ENCODE measurements around the gene GRK3. TPM values are rescaled to one million over a fixed set of nuclear protein-coding genes. Genes with fewer than 3 reads are reported as not detected.

GRK3 gene
- total RNA-seq, 1 donor from 2014 or later: 30.1 TPM

- peaks cover 14% of the 10 kb centered on the region for H3K36me3 Mint-ChIP-seq (ENCODE audit: low read depth)
- peaks cover 17% of the 10 kb centered on the region for H3K9me3 Mint-ChIP-seq
- peaks cover 57% of the 10 kb centered on the region for H3K4me1 Mint-ChIP-seq
- H3K27me3 Mint-ChIP-seq: no peaks in the 10 kb centered on the region
- peak overlapping the region; percentile 43 for H3K27ac Mint-ChIP-seq
- no peak overlapping the region for H3K4me3 Mint-ChIP-seq
- DNase-seq: no peak
- intact Hi-C loops (cut with micrococcal nuclease): loop anchor here (5.0 to 10.0 kb wide), 3 partner anchors 177 to 752 kb away; no protein-coding TSS in a partner anchor
Observed at GRCh38 chr22:25744694-25745093, 180.2 kb downstream of the GRK3 start.

- H3K27ac Mint-ChIP-seq: peak overlapping the region; percentile 94
- peaks cover 17% of the 10 kb centered on the region for H3K9me3 Mint-ChIP-seq
- intact Hi-C loops (cut with micrococcal nuclease): loop anchor here (1.0 to 10.0 kb wide), 5 partner anchors 9 to 753 kb away; no protein-coding TSS in a partner anchor
- peaks cover 18% of the 10 kb centered on the region for H3K36me3 Mint-ChIP-seq (ENCODE audit: low read depth)
- no peak for DNase-seq
- H3K4me1 Mint-ChIP-seq: peaks cover 61% of the 10 kb centered on the region
- H3K27me3 Mint-ChIP-seq: no peaks in the 10 kb centered on the region
- H3K4me3 Mint-ChIP-seq: peak overlapping the region; percentile 60
Observed at GRCh38 chr22:25745341-25746011, 181.0 kb downstream of the GRK3 start.

- intact Hi-C loops (cut with micrococcal nuclease): loop anchor here (1.0 to 10.0 kb wide), 5 partner anchors 10 to 754 kb away; no protein-coding TSS in a partner anchor
- Mint-ChIP-seq H3K4me3 (peak overlapping the region; percentile 60), H3K36me3 (ENCODE audit: low read depth) (peaks cover 13% of the 10 kb centered on the region), H3K27me3 (no peaks in the 10 kb centered on the region), H3K4me1 (peaks cover 65% of the 10 kb centered on the region), H3K9me3 (peaks cover 17% of the 10 kb centered on the region), H3K27ac (peak overlapping the region; percentile 94)
- no peak for DNase-seq
Observed at GRCh38 chr22:25746012-25746373, 181.5 kb downstream of the GRK3 start.

- Mint-ChIP-seq H3K4me3 (no peak overlapping the region), H3K27me3 (no peaks in the 10 kb centered on the region), H3K36me3 (ENCODE audit: low read depth) (peaks cover 13% of the 10 kb centered on the region), H3K9me3 (peaks cover 17% of the 10 kb centered on the region), H3K27ac (peak overlapping the region; percentile 100), H3K4me1 (peaks cover 74% of the 10 kb centered on the region)
- DNase-seq: no peak
- intact Hi-C loops (cut with micrococcal nuclease): loop anchor here (5.0 to 10.0 kb wide), 3 partner anchors 180 to 755 kb away; no protein-coding TSS in a partner anchor
Observed at GRCh38 chr22:25747245-25747944, 182.9 kb downstream of the GRK3 start.

- Mint-ChIP-seq H3K27ac (peak overlapping the region; percentile 100), H3K4me1 (peaks cover 68% of the 10 kb centered on the region), H3K27me3 (no peaks in the 10 kb centered on the region), H3K9me3 (peaks cover 13% of the 10 kb centered on the region), H3K36me3 (ENCODE audit: low read depth) (peaks cover 11% of the 10 kb centered on the region), H3K4me3 (no peak overlapping the region)
- DNase-seq: no peak
- intact Hi-C loops (cut with micrococcal nuclease): loop anchor here (2.0 to 10.0 kb wide), 5 partner anchors 45 to 756 kb away; no protein-coding TSS in a partner anchor
Observed at GRCh38 chr22:25748140-25748539, 183.7 kb downstream of the GRK3 start.

- DNase-seq: no peak
- Mint-ChIP-seq H3K9me3 (peaks cover 10% of the 10 kb centered on the region), H3K27me3 (no peaks in the 10 kb centered on the region), H3K4me3 (peak overlapping the region; percentile 82), H3K27ac (peak overlapping the region; percentile 100), H3K36me3 (ENCODE audit: low read depth) (peaks cover 11% of the 10 kb centered on the region), H3K4me1 (peaks cover 68% of the 10 kb centered on the region)
- intact Hi-C loops (cut with micrococcal nuclease): loop anchor here (2.0 to 10.0 kb wide), 5 partner anchors 46 to 756 kb away; no protein-coding TSS in a partner anchor
Observed at GRCh38 chr22:25748704-25749103, 184.2 kb downstream of the GRK3 start.

- Mint-ChIP-seq H3K9me3 (peaks cover 10% of the 10 kb centered on the region), H3K27ac (peak overlapping the region; percentile 100), H3K27me3 (no peaks in the 10 kb centered on the region), H3K4me3 (peak overlapping the region; percentile 82), H3K36me3 (ENCODE audit: low read depth) (peaks cover 11% of the 10 kb centered on the region), H3K4me1 (peaks cover 66% of the 10 kb centered on the region)
- DNase-seq: peak; percentile 87
- intact Hi-C loops (cut with micrococcal nuclease): loop anchor here (2.0 to 10.0 kb wide), 6 partner anchors 23 to 757 kb away; no protein-coding TSS in a partner anchor
Observed at GRCh38 chr22:25749420-25750169, 185.1 kb downstream of the GRK3 start.

- intact Hi-C loops (cut with micrococcal nuclease): loop anchor here (2.0 kb wide), 1 partner anchor 22 kb away; no protein-coding TSS in a partner anchor
- H3K4me3 Mint-ChIP-seq: peak overlapping the region; percentile 82
Observed at GRCh38 chr22:25750569-25751173, 186.2 kb downstream of the GRK3 start.

GRCh38 chr22:25751174-25751581 is 186.7 kb downstream of the GRK3 start:
- H3K36me3 Mint-ChIP-seq (ENCODE audit: low read depth): peaks cover 11% of the 10 kb centered on the region
- no peaks in the 10 kb centered on the region for H3K27me3 Mint-ChIP-seq
- H3K4me1 Mint-ChIP-seq: peaks cover 54% of the 10 kb centered on the region
- DNase-seq: no peak
- peak overlapping the region; percentile 40 for H3K4me3 Mint-ChIP-seq
- intact Hi-C loops (cut with micrococcal nuclease): loop anchor here (2.0 kb wide), 1 partner anchor 22 kb away; no protein-coding TSS in a partner anchor
- peaks cover 10% of the 10 kb centered on the region for H3K9me3 Mint-ChIP-seq
- H3K27ac Mint-ChIP-seq: peak overlapping the region; percentile 100

More at GRCh38 chr22:25750569-25751173, 186.2 kb downstream of the GRK3 start:
- H3K4me1 Mint-ChIP-seq: peaks cover 59% of the 10 kb centered on the region
- peaks cover 10% of the 10 kb centered on the region for H3K9me3 Mint-ChIP-seq
- DNase-seq: no peak
- H3K36me3 Mint-ChIP-seq (ENCODE audit: low read depth): peaks cover 11% of the 10 kb centered on the region
- H3K27ac Mint-ChIP-seq: peak overlapping the region; percentile 100
- H3K27me3 Mint-ChIP-seq: no peaks in the 10 kb centered on the region

GRCh38 chr22:25752615-25753214 is 188.2 kb downstream of the GRK3 start:
- Mint-ChIP-seq H3K27me3 (no peaks in the 10 kb centered on the region), H3K4me3 (no peak overlapping the region)

GRCh38 chr22:25753252-25753651 is 188.8 kb downstream of the GRK3 start:
- no peak overlapping the region for H3K27ac Mint-ChIP-seq

More at GRCh38 chr22:25752615-25753214, 188.2 kb downstream of the GRK3 start:
- intact Hi-C loops (cut with micrococcal nuclease): no loop called here
- H3K4me1 Mint-ChIP-seq: peaks cover 47% of the 10 kb centered on the region
- DNase-seq: no peak
- peaks cover 7% of the 10 kb centered on the region for H3K9me3 Mint-ChIP-seq
- H3K27ac Mint-ChIP-seq: no peak overlapping the region
- H3K36me3 Mint-ChIP-seq (ENCODE audit: low read depth): peaks cover 11% of the 10 kb centered on the region

GRCh38 chr22:25754527-25755202 is 190.2 kb downstream of the GRK3 start:
- Mint-ChIP-seq H3K36me3 (ENCODE audit: low read depth) (peaks cover 7% of the 10 kb centered on the region), H3K27ac (no peak overlapping the region), H3K27me3 (no peaks in the 10 kb centered on the region), H3K4me1 (peaks cover 36% of the 10 kb centered on the region), H3K9me3 (peaks cover 7% of the 10 kb centered on the region), H3K4me3 (no peak overlapping the region)
- intact Hi-C loops (cut with micrococcal nuclease): no loop called here
- DNase-seq: no peak

More at GRCh38 chr22:25753252-25753651, 188.8 kb downstream of the GRK3 start:
- DNase-seq: no peak
- H3K4me1 Mint-ChIP-seq: peaks cover 44% of the 10 kb centered on the region
- peaks cover 7% of the 10 kb centered on the region for H3K9me3 Mint-ChIP-seq
- no peak overlapping the region for H3K4me3 Mint-ChIP-seq
- intact Hi-C loops (cut with micrococcal nuclease): no loop called here
- peaks cover 11% of the 10 kb centered on the region for H3K36me3 Mint-ChIP-seq (ENCODE audit: low read depth)
- H3K27me3 Mint-ChIP-seq: no peaks in the 10 kb centered on the region

Data from activated CD4-positive, alpha-beta T cell treated with anti-CD3 and anti-CD28 coated beads, Interleukin-2, amount 10 ng/mL, durations not matched to agents 24 days and 14 days (primary cell).